Stomach (tissue), 9 donors: ENCODE results near the gene MBP. TPM values are rescaled to one million over a fixed set of nuclear protein-coding genes. Genes with fewer than 3 reads are reported as not detected.

Experiments
- DNase-seq, 2 donors: peaks; one replicate each; pipeline versions ENCODE4 v3.0.0 to v3.0.0-alpha.2; 2013 to 2019
- H3K27ac ChIP-seq, 5 donors: fragments of 200-600 bp in 4 of 5; sonication (generic) in 4 of 5; one replicate each; pipeline ENCODE4 v1.5.1; 2013 to 2019; ENCODE audit warnings: mild to moderate bottlenecking in 1 of 5, moderate library complexity in 1 of 5
- H3K27me3 ChIP-seq, 3 donors: fragments of 200-600 bp; sonication (generic); one replicate each; pipeline ENCODE4 v1.5.1; 2017 to 2019; ENCODE audit warnings: mixed run types in 1 of 3
- H3K36me3 ChIP-seq, 4 donors: fragments of 200-600 bp; sonication (generic); 1 replicate in 3 of 4; 2 replicates in 1 of 4; pipeline ENCODE4 v1.5.1; 2016 to 2019
- H3K4me1 ChIP-seq, 4 donors: fragments of 200-600 bp; sonication (generic); one replicate each; pipeline ENCODE4 v1.5.1; 2016 to 2019
- H3K4me3 ChIP-seq, 4 donors: fragments of 200-600 bp; sonication (generic) in 3 of 4; one replicate each; pipeline ENCODE4 v1.5.1; 2016 to 2019; ENCODE audit warnings: mild to moderate bottlenecking in 1 of 4
- H3K9me3 ChIP-seq, 4 donors: fragments of 200-600 bp; sonication (generic); one replicate each; pipeline ENCODE4 v1.5.1; 2016 to 2019
- CTCF ChIP-seq, 7 experiments: fragments of 450-650 bp in 4 of 7; fragments of 200-600 bp in 3 of 7; sonication (generic) in 3 of 7; IDR thresholded peaks; one replicate each; pipeline ENCODE4 v1.5.1; 2016 to 2019; ENCODE audit warnings: antibody characterized with exemption in 7 of 7, control low read depth in 2 of 7, mild to moderate bottlenecking in 1 of 7
- EP300 ChIP-seq: sonication (generic); formaldehyde crosslinking; IDR thresholded peaks from one replicate; pipeline ENCODE4 v1.6.1; 2017; ENCODE audit warnings: antibody characterized with exemption
- POLR2A ChIP-seq, 4 donors: fragments of 450-650 bp; IDR thresholded peaks; one replicate each; pipeline ENCODE4 v1.6.1; 2016; ENCODE audit warnings: antibody characterized with exemption in 4 of 4, control low read depth in 2 of 4, mild to moderate bottlenecking in 1 of 4, moderate library complexity in 1 of 4
- POLR2AphosphoS5 ChIP-seq, 3 donors: sonication (generic); formaldehyde crosslinking; IDR thresholded peaks; one replicate each; pipeline ENCODE4 v1.6.1; 2016; ENCODE audit warnings: antibody characterized with exemption in 3 of 3
- WGBS, 5 donors: extraction: QIAGEN DNeasy Blood & Tissue Kit in 3 of 5; methylation state at CpG; one replicate each; pipeline versions ENCODE4 v1.1.5 to v1.1.7; 2013 to 2018; 5-methylcytosine and 5-hydroxymethylcytosine counted together
- intact Hi-C: fragments of 100-400 bp; cut with DNase I; formaldehyde crosslinking; loops from one replicate; pipeline ENCODE4 v1.15.1; 2023; ENCODE audit warnings: low total_unique reads
- polyA plus RNA-seq, 3 donors: library from polyadenylated mRNA; stranded (reverse); fragments of 200-250 nt; gene quantifications; one replicate each; pipeline ENCODE4 v1.2.3, GENCODE V29; 2013
- total RNA-seq, 5 donors: library from RNA; depleted of rRNA; stranded (reverse); fragments of >200 nt; gene quantifications; one replicate each; pipeline versions ENCODE4 v1.1.0 to v1.2.3, GENCODE V29; 2014 to 2016
- donor health status: healthy with polysubstance abuse.
- donor health status: Bipolar disorder and iron deficiency.
- donor health status: healthy.

The MBP gene
- total and polyA plus RNA-seq, 8 donors = 7.9 to 407 (median 33.3) TPM

GRCh38 chr18:77087393-77088141 lies 45.0 kb downstream of the MBP start:
- peak overlapping the region; percentile 32 to 39 (median 35) for H3K4me3 ChIP-seq
- H3K27me3 ChIP-seq = no peaks in the 10 kb centered on the region
- intact Hi-C loops = no loop called here
- peak; percentile 55 to 91 for DNase-seq
- no peak for TF ChIP-seq POLR2A (IDR thresholded peaks at IDR 0.05)
- 43 to 53% (median 49%) methylated on average over 30 to 55 of the region's 55 CpGs for WGBS, 5 donors
- peaks cover 0 to 10% (median 0%) of the 10 kb centered on the region in 4 donors for H3K36me3 ChIP-seq
- H3K27ac ChIP-seq = peak overlapping the region; percentile 47 to 87 (median 66)
- H3K4me1 ChIP-seq = peaks cover 26 to 81% (median 53%) of the 10 kb centered on the region in 4 donors
- H3K9me3 ChIP-seq = no peaks in the 10 kb centered on the region

DNA sequence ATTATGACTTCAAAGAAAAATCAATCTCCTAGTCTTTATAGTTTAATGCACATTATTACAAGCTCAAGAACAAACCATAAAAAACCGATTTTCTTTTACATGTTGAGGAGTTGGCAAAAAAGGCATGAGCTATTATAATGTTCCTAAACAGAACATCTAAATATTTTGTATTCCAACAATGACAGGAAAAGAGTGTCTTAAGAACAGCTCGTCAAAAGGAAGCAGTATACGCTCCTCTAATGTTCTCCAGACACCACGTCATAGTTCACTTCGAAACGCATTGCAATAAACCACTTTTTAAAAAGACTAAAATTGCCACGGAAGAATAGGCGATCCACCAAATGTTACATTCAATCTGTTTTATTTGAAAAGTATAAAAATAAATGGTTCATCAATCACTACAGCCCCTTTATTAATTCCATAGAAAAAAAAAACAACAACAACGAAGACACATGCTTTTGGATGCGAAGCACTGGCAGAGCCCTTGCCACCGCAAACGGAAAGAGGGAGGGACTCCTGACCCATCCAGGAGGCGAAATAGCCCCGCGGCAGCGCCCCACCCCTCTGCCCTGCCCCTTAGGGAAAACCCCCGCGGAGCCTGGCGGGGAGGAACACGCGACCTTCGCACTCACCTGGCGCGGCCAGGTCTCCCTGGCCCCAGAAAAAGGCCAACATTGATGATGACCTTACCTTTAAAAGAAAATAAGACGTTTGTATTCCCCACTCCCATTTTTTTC lies 45.8 kb downstream of the MBP start:
- intact Hi-C loops = no loop called here
- H3K36me3 ChIP-seq = peaks cover 0 to 10% (median 0%) of the 10 kb centered on the region in 4 donors
- peaks cover 26 to 88% (median 54%) of the 10 kb centered on the region in 4 donors for H3K4me1 ChIP-seq
- 25 to 43% (median 37%) methylated on average over 23 to 25 of the region's 25 CpGs for WGBS, 5 donors
- peak overlapping the region; percentile 47 to 87 (median 66) for H3K27ac ChIP-seq
- H3K9me3 ChIP-seq = no peaks in the 10 kb centered on the region
- TF ChIP-seq POLR2AphosphoS5 (IDR thresholded peaks at IDR 0.05) = no peak
- no peak for TF ChIP-seq POLR2A (IDR thresholded peaks at IDR 0.05)
- no peak for TF ChIP-seq EP300
- no peak for TF ChIP-seq CTCF (IDR thresholded peaks at IDR 0.05)
- DNase-seq = peak in 1 of 2 donors; percentile 67
- H3K27me3 ChIP-seq = no peaks in the 10 kb centered on the region
- peak overlapping the region; percentile 32 to 39 (median 35) for H3K4me3 ChIP-seq

- peaks cover 0 to 10% (median 0%) of the 10 kb centered on the region in 4 donors for H3K36me3 ChIP-seq
- H3K4me1 ChIP-seq = peaks cover 26 to 93% (median 56%) of the 10 kb centered on the region in 4 donors
- WGBS, 5 donors = 57 to 79% (median 63%) methylated on average over 3 of the region's 3 CpGs
- H3K9me3 ChIP-seq = no peaks in the 10 kb centered on the region
- TF ChIP-seq POLR2AphosphoS5 (IDR thresholded peaks at IDR 0.05) (peak in 2 of 3 donors; percentile 19 to 59), CTCF (IDR thresholded peaks at IDR 0.05) (no peak)
- H3K4me3 ChIP-seq = peak overlapping the region in 1 of 4 donors; percentile 39
- H3K27me3 ChIP-seq = no peaks in the 10 kb centered on the region
- intact Hi-C loops = no loop called here
- H3K27ac ChIP-seq = peak overlapping the region in 4 of 5 donors; percentile 47 to 87 (median 74)
- DNase-seq = no peak
Measured at GRCh38 chr18:77086034-77086433, 46.5 kb downstream of the MBP start.

- no peaks in the 10 kb centered on the region for H3K9me3 ChIP-seq
- peak overlapping the region in 4 of 5 donors; percentile 47 to 87 (median 64) for H3K27ac ChIP-seq
- intact Hi-C loops = no loop called here
- TF ChIP-seq POLR2A (IDR thresholded peaks at IDR 0.05) = no peak
- peak in 2 of 3 donors; percentile 15 to 67 for TF ChIP-seq POLR2AphosphoS5 (IDR thresholded peaks at IDR 0.05)
- H3K27me3 ChIP-seq = no peaks in the 10 kb centered on the region
- H3K4me1 ChIP-seq = peaks cover 26 to 97% (median 54%) of the 10 kb centered on the region in 4 donors
- H3K4me3 ChIP-seq = no peak overlapping the region
- H3K36me3 ChIP-seq = peaks cover 0 to 7% (median 0%) of the 10 kb centered on the region in 4 donors
- no peak for DNase-seq
- WGBS, 5 donors = 36 to 70% (median 49%) methylated on average over 1 of the region's 1 CpG
Measured at GRCh38 chr18:77084688-77085035, 47.9 kb downstream of the MBP start.

DNA sequence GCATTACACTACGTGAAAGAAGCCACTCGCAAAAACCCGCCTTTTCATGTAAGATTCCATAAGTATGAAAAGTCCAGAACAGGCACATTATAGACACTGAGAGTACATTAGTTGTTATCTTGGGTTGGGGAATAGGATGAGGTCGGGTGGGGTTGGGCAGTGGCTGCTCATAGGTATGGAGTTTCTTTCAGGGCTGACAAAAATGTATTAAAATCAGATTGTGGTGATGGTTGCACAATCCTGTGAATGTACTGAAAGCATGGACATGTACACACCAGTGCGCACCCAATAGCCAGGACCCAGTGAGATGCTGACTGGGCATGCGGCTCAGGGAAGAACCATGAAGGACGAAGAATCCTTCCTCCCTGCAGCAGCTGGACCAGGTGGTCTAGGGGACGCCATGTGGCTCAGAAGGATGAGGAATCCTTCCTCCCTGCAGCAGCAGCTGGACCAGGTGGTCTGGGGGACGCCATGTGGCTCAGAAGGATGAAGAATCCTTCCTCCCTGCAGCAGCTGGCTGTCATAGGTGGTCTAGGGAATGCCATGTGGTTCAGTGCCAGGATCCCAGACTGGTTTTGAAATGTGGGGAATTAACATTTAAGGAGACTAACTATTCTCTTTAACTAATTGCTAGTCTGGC lies 50.1 kb downstream of the MBP start:
- Histone ChIP-seq H3K36me3 (peaks cover 0 to 4% (median 0%) of the 10 kb centered on the region in 4 donors), H3K27ac (peak overlapping the region in 2 of 5 donors; percentile 5 to 17), H3K4me1 (peaks cover 19 to 96% (median 49%) of the 10 kb centered on the region in 4 donors), H3K27me3 (no peaks in the 10 kb centered on the region), H3K4me3 (no peak overlapping the region), H3K9me3 (no peaks in the 10 kb centered on the region)
- TF ChIP-seq CTCF (IDR thresholded peaks at IDR 0.05) (no peak), POLR2A (IDR thresholded peaks at IDR 0.05) (no peak), EP300 (no peak), POLR2AphosphoS5 (IDR thresholded peaks at IDR 0.05) (no peak)
- 94 to 97% (median 95%) methylated on average over 9 of the region's 9 CpGs for WGBS, 5 donors
- DNase-seq = no peak
- intact Hi-C loops = no loop called here
